MCF 10A (cell line): ENCODE data around the gene BIK. TPM values are rescaled to one million over a fixed set of nuclear protein-coding genes. Genes with fewer than 3 reads are reported as not detected.
A peak's percentile ranks its signal among the peaks of the same experiment; 100 is the strongest.

ENCODE experiments used
- BruUV-seq: library from RNA; stranded (reverse); fragments of 400-500 nt; replicated peaks from 2 replicates; lab custom pipeline; 2021; lab: Mats Ljungman, UMichigan
- CTCF ChIA-PET: fragments of 300-600 bp; sonication (Branson Sonifier 250); formaldehyde crosslinking; extraction: SDS; loops from one replicate; lab custom pipeline; 2021; ENCODE audit warnings: antibody characterized with exemption, inconsistent platforms; lab: Yijun Ruan, JAX
- POLR2A ChIA-PET: fragments of 300-600, 350-650 bp; sonication (Branson Sonifier 250); formaldehyde crosslinking; extraction: SDS; loops from one replicate; lab custom pipeline; 2020; ENCODE audit warnings: antibody characterized with exemption, inconsistent platforms; lab: Yijun Ruan, JAX
- DNase-seq: peaks from one replicate; pipeline ENCODE4 v3.0.0-alpha.2; 2018; ENCODE audit not compliant: unreplicated experiment
- H3K27ac Mint-ChIP-seq: one replicate; pipeline ENCODE4 v1.8.0; 2022; ENCODE audit warnings: mild to moderate bottlenecking, low read depth, mixed read lengths; ENCODE audit not compliant: unreplicated experiment
- H3K27me3 Mint-ChIP-seq: one replicate; pipeline ENCODE4 v1.8.0; 2022; ENCODE audit warnings: mixed read lengths; ENCODE audit not compliant: insufficient read depth, unreplicated experiment
- H3K36me3 Mint-ChIP-seq: one replicate; pipeline ENCODE4 v1.8.0; 2022; ENCODE audit warnings: mild to moderate bottlenecking, moderate library complexity, mixed read lengths; ENCODE audit not compliant: insufficient read depth, unreplicated experiment
- H3K4me1 Mint-ChIP-seq: one replicate; pipeline ENCODE4 v1.8.0; 2022; ENCODE audit warnings: mixed read lengths; ENCODE audit not compliant: insufficient read depth, unreplicated experiment
- H3K4me3 Mint-ChIP-seq: one replicate; pipeline ENCODE4 v1.8.0; 2022; ENCODE audit warnings: mild to moderate bottlenecking, moderate library complexity, mixed read lengths; ENCODE audit not compliant: unreplicated experiment
- H3K9me3 Mint-ChIP-seq: one replicate; pipeline ENCODE4 v1.8.0; 2022; ENCODE audit warnings: mixed read lengths; ENCODE audit not compliant: unreplicated experiment
- intact Hi-C: fragments of 100-400 bp; cut with micrococcal nuclease; formaldehyde crosslinking; loops from 2 replicates; pipeline ENCODE4 v1.14.1; 2022
- total RNA-seq: library from RNA; stranded (reverse); gene quantifications from 2 replicates; pipeline ENCODE4 v1.2.3, GENCODE V29; 2022
- TF ChIP-seq, protein P1 (sequence below): fragments of 200-600 bp; IDR thresholded peaks from one replicate; pipeline ENCODE4 v1.8.0; 2022; ENCODE audit warnings: antibody characterized with exemption, mild to moderate bottlenecking; ENCODE audit not compliant: unreplicated experiment

BIK gene
- total RNA-seq, 1 experiment from 2014 or later, result 10.0 TPM

GRCh38 chr22:43163241-43163795 lies 52.8 kb downstream of the BIK start:
- Mint-ChIP-seq H3K27me3 (no peaks in the 10 kb centered on the region), H3K4me1 (peaks cover 17% of the 10 kb centered on the region), H3K4me3 (peak overlapping the region; percentile 22), H3K9me3 (no peaks in the 10 kb centered on the region), H3K36me3 (peaks cover 47% of the 10 kb centered on the region), H3K27ac (peak overlapping the region; percentile 74)
- DNase-seq, result no peak
- CTCF ChIA-PET, result interaction anchor here (1.1 kb wide), 1 partner anchor 71 kb away, joined by 3 read pairs; no protein-coding TSS in a partner anchor
- POLR2A ChIA-PET, result interaction anchor here (0.6 to 2.7 kb wide), 14 partner anchors 10 to 534 kb away, joined by 3 to 33 read pairs (median 3); partner anchors contain the start of gene TTLL12
- TF ChIP-seq, protein P1, sequence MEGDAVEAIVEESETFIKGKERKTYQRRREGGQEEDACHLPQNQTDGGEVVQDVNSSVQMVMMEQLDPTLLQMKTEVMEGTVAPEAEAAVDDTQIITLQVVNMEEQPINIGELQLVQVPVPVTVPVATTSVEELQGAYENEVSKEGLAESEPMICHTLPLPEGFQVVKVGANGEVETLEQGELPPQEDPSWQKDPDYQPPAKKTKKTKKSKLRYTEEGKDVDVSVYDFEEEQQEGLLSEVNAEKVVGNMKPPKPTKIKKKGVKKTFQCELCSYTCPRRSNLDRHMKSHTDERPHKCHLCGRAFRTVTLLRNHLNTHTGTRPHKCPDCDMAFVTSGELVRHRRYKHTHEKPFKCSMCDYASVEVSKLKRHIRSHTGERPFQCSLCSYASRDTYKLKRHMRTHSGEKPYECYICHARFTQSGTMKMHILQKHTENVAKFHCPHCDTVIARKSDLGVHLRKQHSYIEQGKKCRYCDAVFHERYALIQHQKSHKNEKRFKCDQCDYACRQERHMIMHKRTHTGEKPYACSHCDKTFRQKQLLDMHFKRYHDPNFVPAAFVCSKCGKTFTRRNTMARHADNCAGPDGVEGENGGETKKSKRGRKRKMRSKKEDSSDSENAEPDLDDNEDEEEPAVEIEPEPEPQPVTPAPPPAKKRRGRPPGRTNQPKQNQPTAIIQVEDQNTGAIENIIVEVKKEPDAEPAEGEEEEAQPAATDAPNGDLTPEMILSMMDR, result no peak
- no TSS peak for BruUV-seq
- intact Hi-C loops, result no loop called here

- POLR2A ChIA-PET, result interaction anchor here (0.5 to 2.7 kb wide), 9 partner anchors 9 to 1789 kb away, joined by 3 to 33 read pairs (median 3); partner anchors contain the start of genes BIK and TTLL12
- H3K4me1 Mint-ChIP-seq, result peaks cover 11% of the 10 kb centered on the region
- no peaks in the 10 kb centered on the region for H3K27me3 Mint-ChIP-seq
- H3K27ac Mint-ChIP-seq, result no peak overlapping the region
- TF ChIP-seq, protein P1, result no peak
- CTCF ChIA-PET, result interaction anchor here (0.6 kb wide), 1 partner anchor 1468 kb away, joined by 3 read pairs; no protein-coding TSS in a partner anchor
- peaks cover 47% of the 10 kb centered on the region for H3K36me3 Mint-ChIP-seq
- no peak overlapping the region for H3K4me3 Mint-ChIP-seq
- no peaks in the 10 kb centered on the region for H3K9me3 Mint-ChIP-seq
- no peak for DNase-seq
- intact Hi-C loops, result no loop called here
- no TSS peak for BruUV-seq
Measured at GRCh38 chr22:43164636-43165035, 54.1 kb downstream of the BIK start.

GRCh38 chr22:43166132-43166930 lies 55.8 kb downstream of the BIK start:
- no TSS peak for BruUV-seq
- POLR2A ChIA-PET, result no interaction called here
- H3K9me3 Mint-ChIP-seq, result no peaks in the 10 kb centered on the region
- TF ChIP-seq, protein P1, result no peak
- H3K27ac Mint-ChIP-seq, result no peak overlapping the region
- peaks cover 53% of the 10 kb centered on the region for H3K36me3 Mint-ChIP-seq
- H3K4me1 Mint-ChIP-seq, result peaks cover 11% of the 10 kb centered on the region
- H3K4me3 Mint-ChIP-seq, result no peak overlapping the region
- DNase-seq, result no peak
- CTCF ChIA-PET, result no interaction called here
- H3K27me3 Mint-ChIP-seq, result no peaks in the 10 kb centered on the region
- intact Hi-C loops, result no loop called here

DNA sequence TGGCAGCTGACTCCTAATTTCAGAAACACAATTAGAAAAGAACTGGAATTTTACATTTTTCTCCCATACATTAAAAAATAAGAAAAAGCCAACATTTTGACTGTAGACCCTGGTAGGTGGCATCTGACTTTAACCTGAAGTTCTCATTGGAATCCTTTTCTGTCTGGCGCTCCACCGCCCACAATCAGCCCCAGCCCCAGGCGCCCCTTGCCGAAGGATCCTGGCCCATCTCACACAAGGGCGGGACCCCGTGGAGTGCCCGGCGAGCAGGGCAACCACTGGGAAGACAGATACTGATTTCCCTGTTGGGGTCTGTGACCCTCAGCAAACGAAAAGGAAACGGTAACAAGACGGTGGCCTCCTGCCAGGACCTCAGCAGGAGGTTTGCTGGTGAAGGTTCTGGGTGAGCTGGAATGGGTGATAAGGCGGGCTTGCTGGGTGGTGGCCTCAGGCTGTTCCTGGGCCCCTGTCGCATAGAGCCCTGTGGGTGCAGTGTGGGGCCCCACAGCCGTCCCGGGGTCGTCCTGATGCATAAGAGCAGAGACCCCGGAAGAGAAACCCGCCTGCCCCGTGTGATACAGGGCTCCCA lies 56.5 kb downstream of the BIK start:
- ChIA-PET POLR2A (interaction anchor here (0.6 kb wide), 1 partner anchor 247 kb away, joined by 3 read pairs; no protein-coding TSS in a partner anchor), CTCF (interaction anchor here (0.6 kb wide), 1 partner anchor 813 kb away, joined by 4 read pairs; no protein-coding TSS in a partner anchor)
- peaks cover 11% of the 10 kb centered on the region for H3K4me1 Mint-ChIP-seq
- DNase-seq, result no peak
- BruUV-seq, result TSS peak; percentile 59
- H3K36me3 Mint-ChIP-seq, result peaks cover 54% of the 10 kb centered on the region
- intact Hi-C loops, result no loop called here
- H3K27ac Mint-ChIP-seq, result no peak overlapping the region
- H3K27me3 Mint-ChIP-seq, result no peaks in the 10 kb centered on the region
- H3K9me3 Mint-ChIP-seq, result no peaks in the 10 kb centered on the region
- TF ChIP-seq, protein P1, result no peak
- H3K4me3 Mint-ChIP-seq, result no peak overlapping the region
